GM21526 (cell line): ENCODE measurements around the gene GJB2.

Experiments
- ATAC-seq: cut with Tn5 transposase; IDR thresholded peaks from one replicate; pipeline ENCODE4 v1.9.1; 2021; ENCODE audit warnings: moderate library complexity; ENCODE audit not compliant: unreplicated experiment, low FRiP score

The GJB2 gene

GRCh38 chr13:20192836-20193161 lies at the start of gene GJB2:
Gene GJB2 (minus strand): TSS chr13:20192938. CDS start chr13:20189581, 3,357 bp downstream.
- ATAC-seq: no peak

- no peak for ATAC-seq
These were observed 48.9 kb upstream of the GJB2 start for GRCh38 chr13:20241593-20241992.

GRCh38 chr13:20239748-20240147 lies 47.0 kb upstream of the GJB2 start:
- ATAC-seq: no peak

- ATAC-seq: no peak
These were observed 40.0 kb upstream of the GJB2 start for GRCh38 chr13:20232556-20233277.

GRCh38 chr13:20231839-20232555 lies 39.3 kb upstream of the GJB2 start, which contains the start of gene GJB6:
Gene GJB6 (minus strand): TSS chr13:20232319. CDS start chr13:20223480, 8,839 bp downstream.
- ATAC-seq: no peak

- no peak for ATAC-seq
These were observed 38.4 kb upstream of the GJB2 start for GRCh38 chr13:20230913-20231838.

- no peak for ATAC-seq
These were observed 35.0 kb upstream of the GJB2 start for GRCh38 chr13:20227730-20228129.

GRCh38 chr13:20227288-20227687 lies 34.5 kb upstream of the GJB2 start:
- ATAC-seq: no peak

- no peak for ATAC-seq
These were observed 29.8 kb upstream of the GJB2 start for GRCh38 chr13:20222553-20222952.

- no peak for ATAC-seq
These were observed 29.0 kb upstream of the GJB2 start for GRCh38 chr13:20221772-20222171.

- ATAC-seq: peak; percentile 74
These were observed 26.8 kb upstream of the GJB2 start for GRCh38 chr13:20219577-20219976.

GRCh38 chr13:20217168-20217567 lies 24.4 kb upstream of the GJB2 start:
- no peak for ATAC-seq

GRCh38 chr13:20209948-20210347 lies 17.2 kb upstream of the GJB2 start:
- ATAC-seq: no peak

GRCh38 chr13:20206698-20207235 lies 14.0 kb upstream of the GJB2 start:
- no peak for ATAC-seq

- no peak for ATAC-seq
These were observed 13.4 kb upstream of the GJB2 start for GRCh38 chr13:20206065-20206697.

GRCh38 chr13:20198781-20199180 lies 6.0 kb upstream of the GJB2 start:
- no peak for ATAC-seq

GRCh38 chr13:20197361-20197834 lies 4.7 kb upstream of the GJB2 start:
- ATAC-seq: no peak

- no peak for ATAC-seq
These were observed 3.1 kb upstream of the GJB2 start for GRCh38 chr13:20195801-20196200.

GRCh38 chr13:20193907-20194631 lies 1.3 kb upstream of the GJB2 start:
- no peak for ATAC-seq
